GM12878 (cell line): Measurements from ENCODE around the gene PTRH2. TPM values are rescaled to one million over a fixed set of nuclear protein-coding genes. Genes with fewer than 3 reads are reported as not detected.
"Not testable (repeated sequence)": the region's sequence is repeated elsewhere in the genome, so short reads cannot be mapped to it uniquely, and the experiment has no call there.

Experiments
- ATAC-seq: fragments of 200-7000 bp; cut with Tn5 transposase; 3 replicates; pipeline ENCODE4 v1.9.1; 2020; ENCODE audit warnings: mild to moderate bottlenecking, moderate library complexity
- BruUV-seq: library from RNA; stranded (reverse); fragments of 400-500 nt; replicated peaks from 2 replicates; lab custom pipeline; 2021; lab: Mats Ljungman, UMichigan
- CTCF ChIA-PET: fragments of 300-600 bp; sonication (Branson Sonifier 250); formaldehyde crosslinking; extraction: SDS; loops from one replicate; lab custom pipeline; 2021; ENCODE audit warnings: inconsistent platforms; lab: Yijun Ruan, JAX
- POLR2A ChIA-PET: fragments of 350-600 bp; formaldehyde crosslinking; extraction: SDS; loops from one replicate; lab custom pipeline; 2021; ENCODE audit warnings: inconsistent platforms; lab: Charles Lee
- RAD21 ChIA-PET: fragments of 300-600 bp; sonication (Branson Sonifier 250); formaldehyde crosslinking; loops from one replicate; lab custom pipeline; 2023; ENCODE audit warnings: antibody characterized with exemption; ENCODE audit not compliant: unreplicated experiment; lab: Charles Lee
- SMC1A ChIA-PET: fragments of 300-600 bp; sonication (Branson Sonifier 250); formaldehyde crosslinking; loops from one replicate; lab custom pipeline; 2023; ENCODE audit not compliant: unreplicated experiment, uncharacterized antibody; lab: Charles Lee
- DNase-seq: peaks from one replicate; pipeline ENCODE4 v3.0.0-alpha.2; 2011; ENCODE audit warnings: low read depth, low spot score
- FAIRE-seq: peaks from 3 replicates; lab custom pipeline; 2011; peaks lifted over from hg19 to GRCh38; lab: Jason Lieb, UNC
- H2AFZ ChIP-seq: 2 replicates; pipeline ENCODE4 v1.6.0; 2011; ENCODE audit warnings: low read depth, low read length, control low read depth; ENCODE audit not compliant: control insufficient read depth
- H3K27ac ChIP-seq: 2 replicates; pipeline ENCODE4 v1.5.1; 2011; ENCODE audit warnings: control low read depth; ENCODE audit not compliant: control insufficient read depth, insufficient read depth
- H3K27me3 ChIP-seq, 2 experiments: replicated peaks in 1 of 2; 2 replicates each; pipeline versions ENCODE4 v1.6.0 to v1.6.1; 2011; ENCODE audit warnings: low read length in 1 of 2; ENCODE audit not compliant: control insufficient read depth in 2 of 2, insufficient read depth in 2 of 2
- H3K36me3 ChIP-seq, 2 experiments: 2 replicates each; pipeline ENCODE4 v1.5.1; 2011; ENCODE audit warnings: low read length in 1 of 2; ENCODE audit not compliant: control insufficient read depth in 2 of 2, insufficient read depth in 2 of 2
- H3K4me1 ChIP-seq: 2 replicates; pipeline ENCODE4 v1.6.1; 2011; ENCODE audit warnings: mild to moderate bottlenecking, low read length, moderate library complexity, mixed read lengths; ENCODE audit not compliant: control insufficient read depth, insufficient read depth
- H3K4me2 ChIP-seq: 2 replicates; pipeline ENCODE4 v1.6.0; 2011; ENCODE audit warnings: control low read depth; ENCODE audit not compliant: control insufficient read depth, insufficient read depth
- H3K4me3 ChIP-seq: fragments of 200-600 bp; sonication (generic); 2 replicates; pipeline ENCODE4 v1.5.1; 2016
- H3K79me2 ChIP-seq: 2 replicates; pipeline ENCODE4 v1.6.0; 2011; ENCODE audit warnings: low read length; ENCODE audit not compliant: control insufficient read depth, insufficient read depth
- H3K9ac ChIP-seq: 2 replicates; pipeline ENCODE4 v1.8.0; 2011; ENCODE audit warnings: low read length, control low read depth, mixed read lengths; ENCODE audit not compliant: control insufficient read depth, insufficient read depth
- H3K9me3 ChIP-seq: replicated peaks from 3 replicates; pipeline ENCODE4 v1.5.1; 2011; ENCODE audit warnings: mild to moderate bottlenecking, low read length; ENCODE audit not compliant: control insufficient read depth, insufficient read depth
- H4K20me1 ChIP-seq: 2 replicates; pipeline ENCODE4 v1.6.0; 2011; ENCODE audit not compliant: control insufficient read depth, insufficient read depth
- FOXM1 ChIP-seq: IDR thresholded peaks from 2 replicates; pipeline ENCODE4 v1.6.1; 2012; ENCODE audit warnings: low read depth, mild to moderate bottlenecking, inconsistent platforms, low read length, moderate library complexity
- RUNX3 ChIP-seq: IDR thresholded peaks from 2 replicates; pipeline ENCODE4 v1.6.1; 2012; ENCODE audit warnings: low read length, inconsistent platforms
- WGBS: methylation state at CpG from one replicate; pipeline ENCODE4 v1.1.6; 2016; ENCODE audit warnings: low lambda C conversion rate; ENCODE audit not compliant: insufficient replicate concordance, insufficient coverage; ENCODE audit errors: missing lambda C conversion rate; 5-methylcytosine and 5-hydroxymethylcytosine counted together
- in situ Hi-C: fragments of 300-500 bp; cut with MboI; formaldehyde crosslinking; loops from 9 replicates; pipeline ENCODE4 v1.14.3; 2018; ENCODE audit warnings: mixed read lengths
- intact Hi-C: fragments of 100-400 bp; cut with micrococcal nuclease; formaldehyde crosslinking; loops from one replicate; pipeline ENCODE4 v1.14.2; 2022; ENCODE audit not compliant: unreplicated experiment
- polyA plus RNA-seq, 11 experiments: library from polyadenylated mRNA; depleted of rRNA in 4 of 11; unstranded in 6 of 11; stranded (reverse) in 5 of 11; fragments of >200 nt; fragmentation: Nextera tagmentation in 4 of 11; fragmentation: Illumina TruSeq in 1 of 11; extraction: Ambion mirVana in 4 of 11; extraction: Trizol in 1 of 11; gene quantifications; 1 replicate in 1 of 11; 2 replicates in 10 of 11; pipeline versions ENCODE4 v1.2.1 to v1.2.3, GENCODE V29; 2011 to 2016; ENCODE audit warnings: inconsistent platforms in 2 of 11, missing spikeins in 2 of 11, low read depth in 1 of 11
- total RNA-seq, 4 experiments: library from RNA; depleted of rRNA in 3 of 4; stranded (reverse); fragments of >200 nt in 3 of 4; fragmentation: Illumina TruSeq in 1 of 4; extraction: Trizol in 1 of 4; gene quantifications; 2 replicates each; pipeline versions ENCODE4 v1.2.1 to v1.2.3, GENCODE V29; 2013 to 2021
- TF ChIP-seq, protein P1 (sequence below): IDR thresholded peaks from 2 replicates; pipeline ENCODE4 v1.6.1; 2011; ENCODE audit warnings: borderline replicate concordance, low read depth, mild to moderate bottlenecking, moderate library complexity, low read length; ENCODE audit not compliant: insufficient read depth, poor library complexity, severe bottlenecking

PTRH2 gene
- total and polyA plus RNA-seq, 10 of the 15 experiments (the other 5 are each of a cell fraction or from before 2014, with no cell fraction given): 37.7 to 156 (median 63.4) TPM

DNA sequence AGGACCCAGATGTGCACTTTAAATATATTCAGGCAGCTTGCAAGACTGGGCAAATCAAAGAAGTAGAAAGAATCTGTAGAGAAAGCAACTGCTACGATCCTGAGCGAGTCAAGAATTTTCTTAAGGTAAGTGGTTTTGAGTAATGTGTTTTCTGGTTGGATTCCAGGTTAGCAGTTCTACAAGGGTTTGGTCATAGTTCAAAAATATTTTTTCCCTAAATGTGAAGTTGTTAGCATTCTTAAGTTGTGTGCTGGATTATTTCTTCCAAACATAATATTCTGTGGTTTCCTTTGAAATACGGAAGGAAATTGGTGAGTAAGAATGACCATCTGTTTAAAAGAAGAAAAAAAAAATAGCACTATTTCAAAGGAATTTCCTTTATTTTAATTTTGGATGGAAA, 38.4 kb downstream of the PTRH2 start:
- Histone ChIP-seq H3K4me3 (no peak overlapping the region), H2AFZ (no peak overlapping the region), H3K27ac (peak overlapping the region; percentile 52; the same call in 1 of the 2 replicates), H3K4me1 (peaks cover 8% of the 10 kb centered on the region), H3K27me3 (no peaks in the 10 kb centered on the region), H3K4me2 (peak overlapping the region; percentile 38), H3K79me2 (peaks cover 6% of the 10 kb centered on the region), H3K9ac (no peak overlapping the region), H4K20me1 (no peaks in the 10 kb centered on the region), H3K9me3 (no peaks in the 10 kb centered on the region), H3K36me3 (peaks cover 5 to 48% of the 10 kb centered on the region in 2 experiments)
- ChIA-PET RAD21 (interaction anchor here (1.0 to 3.4 kb wide), 5 partner anchors 26 to 449 kb away, joined by 3 to 29 read pairs (median 12); partner anchors contain the start of genes CLTC and GDPD1), SMC1A (interaction anchor here (0.9 to 5.8 kb wide), 15 partner anchors 8 to 358 kb away, joined by 3 to 70 read pairs (median 4); partner anchors contain the start of gene CLTC), CTCF (interaction anchor here (1.4 to 3.7 kb wide), 2 partner anchors 18 to 105 kb away, joined by 3 to 11 read pairs; no protein-coding TSS in a partner anchor), POLR2A (interaction anchor here (0.9 to 2.6 kb wide), 2 partner anchors 47 to 49 kb away, joined by 3 to 23 read pairs; partner anchors contain the start of gene CLTC)
- intact Hi-C loops: no loop called here
- no peak for DNase-seq
- no peak for ATAC-seq
- no peak for FAIRE-seq
- 0% methylated on average over 3 of the region's 3 CpGs for WGBS
- in situ Hi-C loops: no loop called here
- BruUV-seq: no TSS peak
- TF ChIP-seq, protein P1, sequence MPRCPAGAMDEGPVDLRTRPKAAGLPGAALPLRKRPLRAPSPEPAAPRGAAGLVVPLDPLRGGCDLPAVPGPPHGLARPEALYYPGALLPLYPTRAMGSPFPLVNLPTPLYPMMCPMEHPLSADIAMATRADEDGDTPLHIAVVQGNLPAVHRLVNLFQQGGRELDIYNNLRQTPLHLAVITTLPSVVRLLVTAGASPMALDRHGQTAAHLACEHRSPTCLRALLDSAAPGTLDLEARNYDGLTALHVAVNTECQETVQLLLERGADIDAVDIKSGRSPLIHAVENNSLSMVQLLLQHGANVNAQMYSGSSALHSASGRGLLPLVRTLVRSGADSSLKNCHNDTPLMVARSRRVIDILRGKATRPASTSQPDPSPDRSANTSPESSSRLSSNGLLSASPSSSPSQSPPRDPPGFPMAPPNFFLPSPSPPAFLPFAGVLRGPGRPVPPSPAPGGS: no peak

DNA sequence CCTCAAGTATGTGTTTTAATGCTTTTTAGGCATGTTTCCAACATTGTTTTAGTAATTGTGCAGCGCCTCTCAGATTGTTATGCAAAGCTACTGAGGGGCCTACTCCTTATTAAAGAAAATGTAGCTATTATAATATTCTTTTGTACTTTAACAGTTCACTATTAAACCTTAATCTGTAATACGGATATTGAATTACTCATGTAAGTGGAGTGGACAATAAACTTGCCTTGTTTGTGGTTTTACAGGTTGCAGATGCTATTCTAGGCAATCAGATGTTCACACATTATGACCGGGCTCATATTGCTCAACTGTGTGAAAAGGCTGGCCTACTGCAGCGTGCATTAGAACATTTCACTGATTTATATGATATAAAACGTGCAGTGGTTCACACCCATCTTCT, 41.0 kb downstream of the PTRH2 start:
- WGBS: 63% methylated on average over 5 of the region's 5 CpGs
- FAIRE-seq (no peak), DNase-seq (no peak), ATAC-seq (no peak)
- intact Hi-C loops: no loop called here
- Histone ChIP-seq H3K4me2 (no peak overlapping the region), H3K9ac (no peak overlapping the region), H3K4me3 (no peak overlapping the region), H2AFZ (no peak overlapping the region), H3K36me3 (peaks cover 2 to 47% of the 10 kb centered on the region in 2 experiments), H4K20me1 (no peaks in the 10 kb centered on the region), H3K9me3 (no peaks in the 10 kb centered on the region), H3K27me3 (no peaks in the 10 kb centered on the region), H3K79me2 (peaks cover under 1% of the 10 kb centered on the region), H3K4me1 (peaks cover 8% of the 10 kb centered on the region), H3K27ac (no peak overlapping the region)
- BruUV-seq: no TSS peak
- ChIA-PET CTCF (no interaction called here), RAD21 (no interaction called here), POLR2A (no interaction called here), SMC1A (interaction anchor here (0.5 to 1.2 kb wide), 3 partner anchors 20 to 137 kb away, joined by 3 read pairs; no protein-coding TSS in a partner anchor)
- in situ Hi-C loops: no loop called here
- TF ChIP-seq FOXM1 (no peak), RUNX3 (peak; percentile 14; the same call in 1 of the 2 replicates)

DNA sequence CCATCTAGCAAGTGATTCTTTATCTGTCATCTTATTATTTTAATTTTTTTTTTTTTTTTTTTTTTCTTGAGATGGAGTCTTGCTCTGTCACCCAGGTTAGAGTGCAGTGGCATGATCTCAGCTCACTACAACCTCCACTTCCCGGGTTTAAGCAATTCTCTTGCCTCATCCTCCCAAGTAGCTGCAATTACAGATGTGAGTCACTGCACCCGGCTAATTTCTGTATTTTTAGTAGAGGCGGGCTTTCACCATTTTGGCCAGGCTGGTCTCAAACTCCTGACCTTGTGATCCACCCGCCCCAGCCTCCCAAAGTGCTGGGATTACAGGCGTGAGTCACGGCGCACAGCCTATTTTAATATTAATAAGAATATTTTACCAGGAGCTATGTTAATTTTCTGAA, 50.6 kb downstream of the PTRH2 start:
- ChIA-PET SMC1A (interaction anchor here (1.2 to 1.9 kb wide), 3 partner anchors 29 to 203 kb away, joined by 3 to 6 read pairs (median 4); no protein-coding TSS in a partner anchor), POLR2A (interaction anchor here (0.7 kb wide), 1 partner anchor 25 kb away, joined by 6 read pairs; no protein-coding TSS in a partner anchor), RAD21 (interaction anchor here (1.5 kb wide), 1 partner anchor 14 kb away, joined by 6 read pairs; no protein-coding TSS in a partner anchor), CTCF (interaction anchor here (0.5 to 1.8 kb wide), 5 partner anchors 10 to 548 kb away, joined by 3 to 4 read pairs (median 4); no protein-coding TSS in a partner anchor)
- H3K4me1 ChIP-seq, H4K20me1 ChIP-seq, intact Hi-C loops, H3K4me2 ChIP-seq, H3K4me3 ChIP-seq, BruUV-seq, H3K9ac ChIP-seq, ATAC-seq, FAIRE-seq, H2AFZ ChIP-seq, H3K27ac ChIP-seq, in situ Hi-C loops, H3K27me3 ChIP-seq, H3K79me2 ChIP-seq, H3K9me3 ChIP-seq, DNase-seq: not testable (repeated sequence)
- peaks cover 2 to 39% of the 10 kb centered on the region in 2 experiments; a peak in 3 of 4 replicates for H3K36me3 ChIP-seq
- WGBS: 98% methylated on average over 7 of the region's 7 CpGs
